Kasumi-1 (cell line): ENCODE measurements around the gene CPLANE1.
"Not testable (repeated sequence)": the region's sequence is repeated elsewhere in the genome, so short reads cannot be mapped to it uniquely, and the experiment has no call there.

ENCODE experiments used
- DNase-seq, 2 experiments: peaks; one replicate each; lab custom pipeline; 2025; lab: John Stamatoyannopoulos, UW

The CPLANE1 gene

DNA sequence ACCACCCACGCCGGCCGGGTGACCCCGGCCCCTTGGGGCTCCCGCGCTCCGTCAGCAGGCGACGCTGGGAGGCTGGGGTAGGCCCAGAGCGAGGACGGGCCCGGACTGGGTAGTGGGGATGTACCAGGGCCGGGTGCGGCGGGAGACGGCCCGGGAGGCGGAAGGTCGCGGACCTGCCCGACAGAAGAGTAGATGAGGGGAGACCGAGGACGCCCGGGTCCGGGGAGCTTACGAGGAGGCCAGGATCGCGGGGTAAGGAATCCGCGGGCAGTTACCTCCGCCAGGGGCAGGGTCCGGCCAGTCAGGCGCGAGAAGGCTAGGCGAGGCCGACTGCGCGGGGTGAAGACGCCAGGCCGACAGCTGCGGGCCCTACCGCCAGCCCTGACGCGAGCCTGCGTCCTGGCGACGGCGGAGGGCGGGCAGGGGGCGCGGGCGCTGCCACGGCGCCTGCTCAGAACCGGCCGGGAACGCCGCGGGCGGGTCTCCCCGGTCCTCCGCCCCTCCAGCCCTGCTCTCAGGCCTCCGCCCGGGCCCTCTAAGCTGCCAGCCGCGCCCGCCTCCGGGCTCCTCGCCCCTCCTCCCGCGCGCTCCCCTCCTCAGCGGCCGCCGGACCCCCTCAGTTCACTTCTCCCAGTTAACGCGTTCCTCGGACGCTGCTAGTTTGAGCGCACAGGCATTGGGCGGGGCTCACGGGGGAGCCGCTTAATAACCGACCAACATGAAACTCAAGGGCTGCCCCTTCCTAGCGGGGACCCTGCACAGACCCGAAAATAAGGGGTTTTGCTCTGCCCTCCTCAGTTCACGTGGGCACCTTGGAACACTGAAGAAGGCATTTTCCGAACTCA, at the start of gene CPLANE1:
CPLANE1 (minus strand) TSS at position 407 of the 845 bp plus-strand sequence. CDS start 1,678 bp downstream, outside the sequence.
- DNase-seq, result peak; percentile 75 to 76

DNA sequence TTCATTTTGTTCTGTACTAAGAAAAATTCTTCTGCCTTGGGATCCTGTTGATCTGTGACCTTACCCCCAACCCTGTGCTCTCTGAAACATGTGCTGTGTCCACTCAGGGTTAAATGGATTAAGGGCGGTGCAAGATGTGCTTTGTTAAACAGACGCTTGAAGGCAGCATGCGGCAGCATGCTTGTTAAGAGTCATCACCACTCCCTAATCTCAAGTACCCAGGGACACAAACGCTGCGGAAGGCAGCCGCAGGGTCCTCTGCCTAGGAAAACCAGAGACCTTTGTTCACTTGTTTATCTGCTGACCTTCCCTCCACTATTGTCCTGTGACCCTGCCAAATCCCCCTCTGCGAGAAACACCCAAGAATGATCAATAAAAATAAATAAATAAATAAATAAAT, 47.1 kb upstream of the CPLANE1 start:
- DNase-seq, result not testable (repeated sequence)

DNA sequence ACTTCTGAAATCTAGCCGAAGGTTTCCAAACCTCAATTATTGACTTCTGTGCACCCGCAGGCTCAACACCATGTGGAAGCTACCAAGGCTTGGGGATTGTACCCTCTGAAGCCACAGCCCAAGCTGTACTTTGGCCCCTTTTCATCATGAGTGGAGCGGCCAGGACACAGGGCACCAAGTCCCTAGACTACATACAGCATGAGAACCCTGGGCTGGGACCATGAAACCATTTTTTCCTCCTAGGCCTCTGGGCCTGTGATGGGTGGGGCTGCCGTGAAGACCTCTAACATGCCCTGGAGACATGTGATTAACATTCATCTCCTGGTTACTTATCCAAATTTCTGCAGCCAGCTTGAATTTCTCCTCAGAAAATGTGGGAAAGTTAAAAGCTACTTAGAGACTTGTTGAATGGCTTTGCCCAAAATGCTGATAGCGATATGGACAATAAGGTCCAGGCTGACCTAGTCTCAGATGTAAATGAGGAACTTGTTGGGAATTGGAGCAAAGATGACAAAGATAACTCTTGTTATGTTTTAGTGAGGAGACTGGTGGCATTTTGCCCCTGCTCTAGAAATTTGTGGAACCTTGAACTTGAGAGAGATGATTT, 34.1 kb upstream of the CPLANE1 start:
- no peak for DNase-seq

DNA sequence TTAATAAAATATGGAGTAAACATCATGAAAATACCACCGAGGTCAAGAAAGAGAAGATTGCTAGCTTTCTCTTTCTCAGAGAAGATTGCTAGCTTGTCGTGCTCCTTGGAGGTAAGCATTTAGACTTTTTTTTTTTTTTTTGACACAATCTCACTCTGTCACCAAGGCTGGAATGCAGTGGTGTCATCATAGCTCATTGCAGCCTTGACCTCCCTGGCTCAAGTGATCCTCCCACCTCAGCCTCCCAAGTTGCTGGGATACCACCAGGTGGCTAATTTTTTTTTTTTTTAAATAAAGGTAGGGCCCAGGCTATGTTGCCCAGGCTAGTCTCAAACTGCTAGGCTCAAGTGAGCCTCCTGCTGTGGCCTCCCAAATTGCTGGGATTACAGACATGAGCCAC, 26.3 kb upstream of the CPLANE1 start:
- no peak for DNase-seq

DNA sequence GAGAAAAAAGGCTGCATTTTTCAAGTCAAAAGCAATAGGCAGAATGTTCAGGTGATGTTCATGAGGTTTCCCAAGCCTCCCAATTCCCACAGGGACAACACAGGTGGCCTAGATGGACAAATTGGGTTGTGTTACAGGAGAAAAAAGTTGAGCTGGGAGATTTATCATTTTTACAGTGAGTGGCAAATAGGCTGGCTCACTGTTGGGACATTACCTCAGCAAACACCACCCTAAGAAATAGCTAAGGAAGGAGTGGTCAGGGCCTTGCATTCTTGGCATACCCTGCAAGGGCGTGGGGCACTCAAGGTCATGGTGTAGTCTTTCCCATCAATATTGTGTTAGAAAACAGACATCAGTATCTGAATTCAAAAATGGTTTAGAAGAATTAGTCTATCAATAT, 23.3 kb upstream of the CPLANE1 start:
- DNase-seq, result no peak

DNA sequence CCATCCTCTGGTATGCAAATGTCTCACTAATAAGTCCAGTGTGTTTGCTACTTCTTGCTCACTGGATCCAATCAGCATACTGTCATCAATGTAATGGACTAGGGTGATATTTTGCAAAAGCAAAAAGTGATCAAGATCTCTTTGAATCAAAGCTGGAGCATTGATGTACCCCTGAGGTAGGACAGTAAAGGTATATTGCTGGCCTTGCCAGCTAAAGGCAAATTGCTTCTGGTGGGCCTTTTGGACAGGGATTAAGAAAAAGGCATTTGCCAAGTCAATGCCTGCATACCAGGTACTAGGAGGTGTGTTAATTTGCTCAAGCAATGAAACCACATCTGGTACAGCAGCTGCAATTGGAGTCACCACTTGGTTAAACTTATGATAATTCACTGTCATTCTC, 18.9 kb upstream of the CPLANE1 start:
- DNase-seq, result not testable (repeated sequence)

DNA sequence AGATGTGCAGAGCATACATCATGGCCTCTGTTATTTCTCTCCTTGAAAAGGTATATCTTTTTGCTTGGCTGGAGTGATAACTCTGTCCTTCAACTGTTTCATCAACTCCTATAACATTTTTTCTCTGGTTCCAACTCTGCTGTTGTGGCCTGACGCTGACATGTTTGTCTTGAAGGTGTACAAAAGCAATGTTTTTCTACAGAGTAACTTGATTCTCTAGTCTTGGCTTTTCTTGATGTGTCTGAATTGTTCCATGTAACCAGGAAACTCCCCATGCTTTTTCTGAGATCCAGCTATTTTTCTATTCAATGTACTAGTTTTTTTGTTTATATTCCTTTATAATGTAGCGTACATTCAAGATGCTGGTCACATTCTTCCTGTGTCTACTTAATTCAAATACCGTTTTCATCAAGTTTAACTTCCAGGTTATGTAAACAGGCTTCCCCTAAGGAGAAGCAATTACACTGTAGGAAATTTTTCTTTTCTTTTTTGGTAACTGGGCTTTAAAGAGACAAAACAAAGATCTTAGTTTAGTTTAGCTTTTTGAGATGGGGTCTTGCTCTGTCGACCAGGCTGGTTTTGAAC, 6.7 kb upstream of the CPLANE1 start:
- DNase-seq, result no peak

DNA sequence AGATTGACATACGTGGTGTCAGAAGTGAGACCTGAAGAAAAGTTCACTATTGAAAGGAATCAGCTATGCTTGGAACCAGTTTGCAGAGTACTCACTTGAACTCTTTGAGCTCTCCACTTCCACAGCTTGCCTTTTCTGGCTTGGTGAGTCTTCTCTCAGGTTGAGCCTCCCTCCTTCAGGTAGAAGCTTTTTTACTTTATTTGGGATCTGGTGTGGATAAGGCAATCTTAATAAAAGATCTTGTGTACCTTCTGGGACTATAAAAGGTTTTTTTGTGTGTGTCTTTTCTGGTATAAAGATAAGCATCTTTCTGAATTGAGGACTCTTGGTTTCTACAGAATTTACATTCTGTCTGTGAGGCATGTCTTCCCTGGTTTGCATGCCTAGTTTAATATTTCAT, 5.4 kb upstream of the CPLANE1 start:
- DNase-seq, result no peak

DNA sequence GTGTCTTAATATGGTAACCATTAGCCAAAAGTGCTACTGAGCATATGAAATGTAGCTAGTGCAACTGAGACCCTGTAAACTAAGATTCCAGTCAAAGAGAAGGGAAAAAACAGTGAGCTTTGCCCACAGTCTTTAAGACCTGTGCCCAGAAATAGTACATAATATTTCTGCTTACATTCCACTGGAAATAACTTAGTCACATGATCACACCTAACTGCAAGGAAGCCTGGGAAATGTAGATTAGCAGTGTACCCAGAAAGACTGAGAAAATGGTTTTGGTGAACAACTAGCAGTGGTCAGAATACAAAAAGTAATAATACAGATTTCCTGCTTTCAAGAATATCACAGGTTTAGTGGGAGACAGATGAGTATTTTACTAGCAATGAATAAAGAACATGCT, 2.5 kb upstream of the CPLANE1 start:
- DNase-seq, result no peak

DNA sequence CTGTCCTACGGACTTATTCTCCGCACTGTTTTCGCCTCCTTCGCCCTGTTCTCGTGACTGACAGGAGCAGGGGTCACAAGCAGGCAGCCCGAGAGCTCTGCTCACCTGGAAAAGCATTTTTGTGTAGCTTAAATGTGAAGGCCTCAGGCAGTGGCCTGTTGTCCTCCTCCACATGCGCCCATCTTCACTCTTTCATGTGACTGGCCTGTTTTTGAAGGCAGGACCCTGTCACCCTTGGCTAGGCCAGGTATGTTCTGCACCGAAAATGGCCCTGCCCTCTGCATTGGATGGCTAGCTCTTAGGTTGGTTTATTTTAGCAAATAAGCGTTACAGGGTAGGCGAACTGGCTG, 614 bp upstream of the CPLANE1 start:
- DNase-seq, result no peak

DNA sequence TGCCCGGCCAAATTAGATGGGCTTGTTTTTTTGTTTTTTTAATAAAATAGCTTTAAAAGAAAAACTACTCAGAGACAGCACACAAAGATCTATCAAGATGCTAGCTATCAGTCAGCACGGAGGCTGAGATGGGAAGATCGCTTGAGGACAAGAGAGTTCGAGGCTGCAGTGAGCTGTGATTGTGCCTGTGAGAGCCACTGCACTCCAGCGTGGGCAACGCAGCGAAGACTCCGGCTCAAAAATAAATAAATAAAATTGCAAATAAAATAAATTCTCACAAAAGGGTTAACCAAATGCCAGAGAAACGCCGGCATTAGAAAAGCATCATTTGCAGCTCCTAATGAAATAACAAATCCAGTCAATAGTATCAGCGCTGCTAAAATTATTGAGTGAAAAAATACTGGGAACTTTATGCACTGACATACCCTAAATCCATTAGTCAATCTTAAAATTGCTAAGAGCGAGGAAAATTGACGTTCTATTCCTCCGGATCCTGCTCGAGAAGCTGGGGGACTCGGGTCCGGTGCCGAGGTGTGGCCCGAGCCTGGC, 681 bp downstream of the CPLANE1 start:
- DNase-seq, result peak; percentile 11 to 26

DNA sequence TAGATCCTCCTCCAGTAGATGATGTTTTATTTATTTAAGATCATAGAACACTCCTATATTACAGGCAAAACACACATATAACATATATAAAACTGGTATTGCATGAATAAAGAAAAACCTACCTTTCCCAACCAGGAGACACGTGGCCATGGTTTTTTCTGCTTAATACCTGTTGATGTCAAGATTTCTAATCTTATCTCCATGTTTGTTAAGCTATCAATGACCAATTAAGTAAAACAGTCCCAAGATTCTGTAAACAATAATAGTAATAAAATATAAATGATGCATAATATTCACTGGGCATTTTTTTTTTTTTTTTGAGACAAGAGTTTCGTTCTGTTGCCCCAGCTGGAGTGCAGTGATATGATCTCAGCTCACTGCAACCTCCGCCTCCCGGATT, 1.7 kb downstream of the CPLANE1 start:
- no peak for DNase-seq

DNA sequence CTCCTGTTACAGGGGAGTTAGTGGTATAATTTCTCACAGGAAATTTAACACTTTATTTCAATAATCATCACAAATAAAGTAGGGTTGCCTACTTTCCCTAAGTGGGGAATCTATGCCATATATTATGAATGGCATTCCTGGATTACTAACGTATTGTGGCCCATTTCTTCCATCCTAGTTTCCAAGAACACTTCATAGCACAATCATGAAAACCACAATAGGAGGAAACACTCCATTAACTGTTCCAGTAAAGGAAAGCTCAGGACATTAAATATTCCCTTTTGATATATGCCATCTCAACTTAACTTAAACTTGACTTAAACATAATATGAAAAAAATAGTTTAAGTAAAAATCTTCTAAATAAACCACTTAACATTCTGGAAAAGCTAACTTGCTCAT, 2.1 kb downstream of the CPLANE1 start:
- DNase-seq, result no peak

DNA sequence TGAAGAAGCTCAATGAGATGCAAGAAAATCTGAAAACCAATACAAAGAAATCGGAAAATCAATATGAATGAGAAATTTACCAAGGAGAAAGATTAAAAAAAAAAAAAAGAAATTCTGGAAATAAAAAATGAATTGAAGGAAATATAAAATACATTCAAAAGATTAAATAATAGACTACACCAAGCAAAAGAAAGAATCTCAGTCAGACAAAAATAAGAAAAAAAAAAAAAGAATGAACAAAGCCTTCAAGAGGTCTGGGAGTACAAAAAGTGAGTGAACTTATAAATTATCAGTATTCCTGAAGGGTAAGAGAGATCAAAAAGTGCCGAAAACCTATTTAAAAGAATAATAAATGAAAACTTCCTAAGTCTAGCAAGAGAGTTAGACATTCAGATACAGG, 14.9 kb downstream of the CPLANE1 start:
- no peak for DNase-seq

DNA sequence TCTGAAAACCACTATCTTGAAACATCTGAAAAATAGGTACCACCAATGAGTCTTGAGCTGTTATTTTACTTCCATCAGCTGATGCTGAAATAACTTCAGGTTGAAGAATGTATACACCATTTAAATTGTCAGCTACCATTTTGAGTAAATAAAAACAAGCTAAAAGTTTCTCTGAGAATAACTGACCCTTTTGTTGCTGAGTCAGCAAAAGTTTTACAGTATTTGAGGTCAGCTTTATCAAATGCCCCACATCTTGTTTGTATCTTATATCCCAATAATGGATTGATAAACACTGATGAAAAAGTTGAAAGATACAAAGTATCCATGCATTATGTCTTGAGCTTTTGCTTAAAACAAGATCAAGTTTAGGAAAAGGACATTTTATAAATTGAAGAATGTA, 22.8 kb downstream of the CPLANE1 start:
- no peak for DNase-seq

DNA sequence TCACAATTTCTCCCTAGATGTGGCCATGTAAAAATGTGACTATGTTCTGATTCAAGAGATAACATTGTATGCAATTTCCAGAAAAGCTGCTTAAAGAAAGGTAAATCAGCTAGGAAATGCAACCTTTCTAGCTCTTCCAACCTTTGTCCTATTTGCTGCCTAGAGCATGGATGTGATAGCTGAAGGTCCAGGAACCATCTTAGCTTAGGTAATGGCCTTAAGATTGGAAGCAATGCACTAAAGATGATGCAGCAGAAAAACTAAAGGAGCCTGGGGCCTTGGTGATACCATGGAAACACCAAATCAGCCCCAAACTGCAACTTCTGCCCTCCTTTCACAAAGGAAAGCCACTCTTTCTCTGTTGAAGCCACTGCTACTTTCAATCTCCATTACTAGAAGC, 27.0 kb downstream of the CPLANE1 start:
- DNase-seq, result no peak

DNA sequence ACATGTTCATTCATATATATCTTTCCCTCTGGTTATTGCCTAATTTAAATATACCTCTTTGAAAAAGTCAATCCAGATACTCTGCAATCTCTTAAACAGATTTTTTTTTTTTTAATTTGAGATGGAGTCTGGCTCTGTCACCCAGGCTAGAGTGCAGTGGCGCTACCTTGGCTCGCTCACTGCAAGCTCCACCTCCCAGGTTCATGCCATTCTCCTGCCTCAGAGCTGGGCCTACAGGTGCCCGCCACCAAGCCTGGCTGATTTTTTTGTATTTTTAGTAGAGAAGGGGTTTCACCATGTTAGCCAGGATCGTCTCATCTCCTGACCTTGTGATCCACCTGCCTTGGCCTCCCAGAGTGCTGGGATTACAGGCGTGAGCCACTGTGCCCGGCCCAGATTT, 28.8 kb downstream of the CPLANE1 start:
- DNase-seq, result not testable (repeated sequence)

DNA sequence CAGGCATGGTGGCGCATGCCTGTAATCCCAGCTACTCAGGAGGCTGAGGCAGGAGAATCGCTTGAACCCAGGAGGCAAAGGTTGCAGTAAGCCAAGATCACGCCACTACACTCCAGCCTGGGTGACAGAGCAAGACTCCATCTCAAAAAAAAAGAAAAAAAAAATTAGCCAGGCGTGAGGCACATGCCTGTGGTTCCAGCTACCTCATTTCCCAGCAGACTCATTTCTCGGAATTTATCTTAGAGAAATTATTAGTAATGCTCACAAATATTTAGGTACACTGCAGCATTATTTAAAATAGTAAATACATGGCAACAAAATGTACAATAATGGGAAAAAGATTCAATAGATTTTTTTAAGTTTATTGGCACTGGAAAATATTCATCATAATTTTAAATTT, 29.8 kb downstream of the CPLANE1 start:
- not testable (repeated sequence) for DNase-seq

DNA sequence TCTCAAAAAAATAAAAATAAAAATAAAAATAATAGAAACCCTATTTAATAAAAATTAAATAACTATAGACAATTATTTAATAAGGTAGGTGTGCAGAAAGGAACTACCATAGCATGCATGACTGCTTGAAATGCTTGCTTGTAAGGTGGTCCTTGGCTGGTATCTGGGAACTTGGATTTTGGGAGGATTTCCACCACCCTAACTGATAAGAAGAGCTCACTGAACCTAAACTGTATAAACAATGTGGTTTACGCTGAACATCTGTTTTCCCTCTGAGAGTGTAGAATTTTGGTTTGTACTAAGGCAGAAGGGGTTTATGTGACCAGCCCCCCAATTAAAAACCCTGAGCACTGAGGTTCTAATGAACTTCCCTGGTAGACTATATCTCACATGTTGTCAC, 31.2 kb downstream of the CPLANE1 start:
- no peak for DNase-seq

DNA sequence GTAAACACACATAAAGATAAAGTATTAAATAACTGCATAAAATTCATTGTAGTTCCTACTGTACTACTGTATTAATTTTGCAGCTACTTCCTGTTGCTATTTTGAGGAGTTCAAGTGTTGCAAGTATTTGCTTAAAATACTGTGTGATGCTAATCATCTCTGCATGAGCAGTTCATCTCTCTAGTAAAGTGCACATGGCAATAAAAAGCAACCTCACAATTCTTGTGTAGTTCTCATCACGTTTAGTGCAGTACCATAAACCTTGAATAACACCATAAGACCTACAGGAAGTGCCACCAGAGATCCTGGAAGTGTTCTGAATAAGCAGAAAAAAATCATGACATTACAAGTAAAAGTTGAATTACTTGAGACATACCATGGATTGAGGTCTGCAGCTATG, 34.6 kb downstream of the CPLANE1 start:
- peak; percentile 21 to 23 for DNase-seq

DNA sequence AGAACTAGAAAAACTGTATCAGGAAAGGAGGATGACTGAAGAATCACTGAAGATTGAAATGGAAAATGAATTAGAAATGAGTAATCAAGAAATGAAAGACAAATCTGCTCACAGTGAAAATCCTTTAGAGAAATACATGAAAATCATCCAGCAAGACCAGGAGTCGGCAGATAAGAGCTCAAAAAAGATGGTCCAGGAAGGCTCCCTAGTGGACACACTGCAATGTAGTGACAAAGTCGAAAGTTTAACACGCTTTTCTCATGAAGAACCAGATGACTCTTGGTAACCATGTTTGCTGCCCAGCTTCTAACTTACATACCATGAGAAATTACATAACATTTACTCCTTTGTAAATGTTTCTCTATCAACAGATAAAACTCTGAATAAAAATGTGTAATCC, 37.1 kb downstream of the CPLANE1 start:
- no peak for DNase-seq

DNA sequence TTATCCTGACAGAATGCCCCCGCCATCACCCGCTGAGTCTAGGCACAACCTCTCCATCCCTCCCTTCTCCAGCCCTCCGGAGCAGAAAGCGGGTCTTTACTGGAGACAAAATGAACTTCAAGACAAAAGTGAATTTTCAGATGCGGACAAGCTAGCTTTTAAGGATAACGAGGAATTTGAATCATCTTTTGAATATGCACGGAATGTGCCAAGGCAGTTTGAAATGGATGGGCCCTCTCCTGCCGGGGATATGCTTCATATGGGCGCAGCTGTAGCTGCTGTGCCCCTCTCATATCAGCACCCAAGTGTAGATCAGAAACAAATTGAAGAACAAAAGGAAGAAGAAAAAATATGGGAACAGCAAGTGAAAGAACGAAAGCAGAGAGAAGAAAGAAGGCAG, 37.5 kb downstream of the CPLANE1 start:
- DNase-seq, result no peak
